ENCODE measurements around the gene HUS1B. TPM values are rescaled to one million over a fixed set of nuclear protein-coding genes. Genes with fewer than 3 reads are reported as not detected.

Gene HUS1B
- total RNA-seq, 4 donors from 2014 or later, result 3.3 to 8.4 (median 7.5) TPM; not detected in 1

DNA sequence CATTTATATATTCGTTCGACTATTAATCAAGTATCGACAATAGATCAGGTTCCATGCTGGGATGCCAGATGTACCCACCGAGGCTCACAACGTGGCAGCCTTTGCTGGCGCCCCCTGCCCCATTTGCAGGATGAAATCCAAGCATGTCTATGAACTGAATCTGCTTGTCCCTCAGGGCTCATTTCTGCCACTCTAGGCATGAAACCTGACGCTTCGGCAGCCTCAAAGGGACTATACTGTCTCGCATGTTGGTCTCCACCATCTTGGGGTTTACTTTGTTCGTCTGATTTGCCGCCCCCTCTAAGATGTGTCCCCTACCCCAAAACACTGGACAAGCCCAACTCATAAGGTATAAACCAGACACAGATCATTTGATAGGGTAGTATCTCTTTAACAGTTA lies 36.7 kb downstream of the HUS1B start:
- TF ChIP-seq, protein P1, sequence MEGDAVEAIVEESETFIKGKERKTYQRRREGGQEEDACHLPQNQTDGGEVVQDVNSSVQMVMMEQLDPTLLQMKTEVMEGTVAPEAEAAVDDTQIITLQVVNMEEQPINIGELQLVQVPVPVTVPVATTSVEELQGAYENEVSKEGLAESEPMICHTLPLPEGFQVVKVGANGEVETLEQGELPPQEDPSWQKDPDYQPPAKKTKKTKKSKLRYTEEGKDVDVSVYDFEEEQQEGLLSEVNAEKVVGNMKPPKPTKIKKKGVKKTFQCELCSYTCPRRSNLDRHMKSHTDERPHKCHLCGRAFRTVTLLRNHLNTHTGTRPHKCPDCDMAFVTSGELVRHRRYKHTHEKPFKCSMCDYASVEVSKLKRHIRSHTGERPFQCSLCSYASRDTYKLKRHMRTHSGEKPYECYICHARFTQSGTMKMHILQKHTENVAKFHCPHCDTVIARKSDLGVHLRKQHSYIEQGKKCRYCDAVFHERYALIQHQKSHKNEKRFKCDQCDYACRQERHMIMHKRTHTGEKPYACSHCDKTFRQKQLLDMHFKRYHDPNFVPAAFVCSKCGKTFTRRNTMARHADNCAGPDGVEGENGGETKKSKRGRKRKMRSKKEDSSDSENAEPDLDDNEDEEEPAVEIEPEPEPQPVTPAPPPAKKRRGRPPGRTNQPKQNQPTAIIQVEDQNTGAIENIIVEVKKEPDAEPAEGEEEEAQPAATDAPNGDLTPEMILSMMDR (IDR thresholded peaks at IDR 0.05), result no peak
- TF ChIP-seq POLR2A (IDR thresholded peaks at IDR 0.05) (no peak), EP300 (IDR thresholded peaks at IDR 0.05) (no peak)
- no peaks in the 10 kb centered on the region for H3K9me3 ChIP-seq
- 91 to 93% methylated on average over 11 of the region's 11 CpGs for WGBS, 2 donors
- no peaks in the 10 kb centered on the region for H3K4me1 ChIP-seq
- H3K27me3 ChIP-seq, result no peaks in the 10 kb centered on the region
- DNase-seq (ENCODE audit: low spot score in 2 of 2), result no peak
- no peak overlapping the region for H3K27ac ChIP-seq
- H3K36me3 ChIP-seq, result peaks cover 0 to 37% (median 0%) of the 10 kb centered on the region in 3 donors
- H3K4me3 ChIP-seq, result no peak overlapping the region

GRCh38 chr6:617456-618100 lies 39.3 kb downstream of the HUS1B start:
- TF ChIP-seq EP300 (IDR thresholded peaks at IDR 0.05), result no peak
- Histone ChIP-seq H3K4me3 (no peak overlapping the region), H3K27me3 (no peaks in the 10 kb centered on the region), H3K27ac (no peak overlapping the region), H3K36me3 (peaks cover 0 to 40% (median 0%) of the 10 kb centered on the region in 3 donors), H3K4me1 (no peaks in the 10 kb centered on the region), H3K9me3 (no peaks in the 10 kb centered on the region)
- 90 to 94% methylated on average over 11 of the region's 11 CpGs for WGBS, 2 donors
- no peak for DNase-seq (ENCODE audit: low spot score in 2 of 2)

- Histone ChIP-seq H3K4me3 (no peak overlapping the region), H3K27me3 (no peaks in the 10 kb centered on the region), H3K27ac (no peak overlapping the region), H3K9me3 (no peaks in the 10 kb centered on the region), H3K4me1 (peaks cover 0 to 2% (median 0%) of the 10 kb centered on the region in 4 donors), H3K36me3 (peaks cover 0 to 44% (median 0%) of the 10 kb centered on the region in 3 donors)
- WGBS, 2 donors, result 81 to 93% methylated on average over 7 of the region's 7 CpGs
- DNase-seq (ENCODE audit: low spot score in 2 of 2), result no peak
- no peak for TF ChIP-seq POLR2A (IDR thresholded peaks at IDR 0.05)
- TF ChIP-seq, protein P1 (IDR thresholded peaks at IDR 0.05), result no peak
- TF ChIP-seq EP300 (IDR thresholded peaks at IDR 0.05), result no peak
Measured at GRCh38 chr6:613981-614380, 42.9 kb downstream of the HUS1B start.

DNA sequence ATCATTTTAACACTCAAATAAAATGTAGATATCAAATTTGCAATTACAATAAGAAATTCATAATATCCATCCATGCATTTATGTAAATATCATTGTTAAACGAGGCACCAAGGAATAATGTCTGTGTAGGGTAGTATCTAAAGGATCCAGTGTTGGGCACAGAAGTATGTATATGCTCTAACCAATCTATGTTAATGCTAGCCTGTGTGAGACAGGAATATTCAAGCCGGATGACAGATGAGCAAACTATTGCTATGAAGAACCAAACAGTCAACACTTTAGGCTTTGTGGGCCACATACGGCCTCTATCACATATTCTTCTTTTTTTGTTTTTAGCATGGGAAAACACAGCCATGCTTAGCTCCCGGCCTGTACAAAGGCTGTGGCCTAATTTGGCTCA lies 45.0 kb downstream of the HUS1B start:
- TF ChIP-seq EP300 (IDR thresholded peaks at IDR 0.05) (no peak), POLR2A (IDR thresholded peaks at IDR 0.05) (no peak)
- TF ChIP-seq, protein P1 (IDR thresholded peaks at IDR 0.05), result no peak
- H3K36me3 ChIP-seq, result peaks cover 0 to 36% (median 0%) of the 10 kb centered on the region in 3 donors

DNA sequence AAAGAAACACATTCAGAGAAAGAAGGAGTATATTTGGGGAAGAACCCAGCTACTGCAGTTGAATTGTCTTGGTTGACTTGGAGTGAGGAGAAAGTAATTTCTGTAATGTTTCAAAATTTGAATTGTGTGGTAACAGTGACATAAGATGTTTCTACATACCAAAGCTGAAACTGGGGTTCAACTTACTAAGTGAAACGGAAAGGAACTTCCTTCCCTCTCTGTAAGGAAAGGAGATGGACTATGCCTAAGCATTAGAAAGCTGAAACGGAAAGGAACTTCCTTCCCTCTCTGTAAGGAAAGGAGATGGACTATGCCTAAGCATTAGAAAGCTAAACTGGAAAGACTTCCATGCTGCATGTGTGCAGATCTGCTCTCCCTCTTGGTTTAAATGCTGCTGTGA lies 46.0 kb downstream of the HUS1B start:
- 46 to 54% methylated on average over 2 of the region's 2 CpGs for WGBS, 2 donors
- peaks cover 0 to 2% (median 0%) of the 10 kb centered on the region in 4 donors for H3K4me1 ChIP-seq
- TF ChIP-seq, protein P1 (IDR thresholded peaks at IDR 0.05), result no peak
- TF ChIP-seq EP300 (IDR thresholded peaks at IDR 0.05) (no peak), POLR2A (IDR thresholded peaks at IDR 0.05) (no peak)
- H3K27ac ChIP-seq, result no peak overlapping the region
- no peaks in the 10 kb centered on the region for H3K27me3 ChIP-seq
- no peaks in the 10 kb centered on the region for H3K9me3 ChIP-seq
- H3K36me3 ChIP-seq, result peaks cover 0 to 38% (median 0%) of the 10 kb centered on the region in 3 donors
- H3K4me3 ChIP-seq, result no peak overlapping the region
- DNase-seq (ENCODE audit: low spot score in 2 of 2), result no peak

More for the DNA sequence above, 45.0 kb downstream of the HUS1B start:
- 45 to 58% methylated on average over 4 of the region's 4 CpGs for WGBS, 2 donors
- H3K27me3 ChIP-seq, result no peaks in the 10 kb centered on the region
- H3K4me1 ChIP-seq, result peaks cover 0 to 2% (median 0%) of the 10 kb centered on the region in 4 donors
- H3K4me3 ChIP-seq, result no peak overlapping the region
- no peaks in the 10 kb centered on the region for H3K9me3 ChIP-seq
- no peak for DNase-seq (ENCODE audit: low spot score in 2 of 2)
- H3K27ac ChIP-seq, result no peak overlapping the region

Measured in tibial nerve (tissue), 4 donors.